BJ (cell line): ENCODE data around the gene INPP5J. TPM values are rescaled to one million over a fixed set of nuclear protein-coding genes. Genes with fewer than 3 reads are reported as not detected.

ENCODE experiments used
- CTCF ChIA-PET: fragments of 350-600 bp; formaldehyde crosslinking; extraction: SDS; loops from one replicate; lab custom pipeline; 2021; ENCODE audit warnings: antibody characterized with exemption, inconsistent platforms; lab: Yijun Ruan, JAX
- POLR2A ChIA-PET: fragments of 300-600 bp; sonication (Branson Sonifier 250); formaldehyde crosslinking; extraction: SDS; loops from one replicate; lab custom pipeline; 2021; ENCODE audit warnings: antibody characterized with exemption; lab: Charles Lee
- DNase-seq: peaks from one replicate; pipeline ENCODE4 v3.0.0-alpha.2; 2011; ENCODE audit warnings: low read depth
- H3K27me3 ChIP-seq: 2 replicates; pipeline ENCODE4 v1.6.0; 2011; ENCODE audit warnings: low read length; ENCODE audit not compliant: control insufficient read depth, insufficient read depth
- H3K36me3 ChIP-seq: 2 replicates; pipeline ENCODE4 v1.5.1; 2011; ENCODE audit warnings: low read length; ENCODE audit not compliant: control insufficient read depth, insufficient read depth
- H3K4me3 ChIP-seq: 2 replicates; pipeline ENCODE4 v1.5.1; 2011; ENCODE audit warnings: low read depth, mild to moderate bottlenecking, control low read depth, low read length
- CTCF ChIP-seq: IDR thresholded peaks from 2 replicates; pipeline ENCODE4 v1.5.1; 2011; ENCODE audit warnings: low read depth, mild to moderate bottlenecking, control low read depth, inconsistent platforms, low read length, moderate library complexity; ENCODE audit not compliant: insufficient read depth
- polyA plus RNA-seq: library from polyadenylated mRNA; depleted of rRNA; stranded (reverse); fragments of >200 nt; gene quantifications from 2 replicates; pipeline ENCODE4 v1.2.3, GENCODE V29; 2011

The INPP5J gene
- polyA plus RNA-seq, 1 experiment = 1.5 TPM

- CTCF ChIA-PET = interaction anchor here (0.6 to 2.6 kb wide), 7 partner anchors 9 to 181 kb away, joined by 3 to 9 read pairs (median 4); partner anchors contain the start of gene SELENOM
- TF ChIP-seq CTCF = no peak
- Histone ChIP-seq H3K27me3 (no peaks in the 10 kb centered on the region), H3K36me3 (peaks cover 65% of the 10 kb centered on the region), H3K4me3 (no peak overlapping the region)
- POLR2A ChIA-PET = no interaction called here
- no peak for DNase-seq
These were observed 30.6 kb upstream of the INPP5J start for GRCh38 chr22:31092161-31092560.

- TF ChIP-seq CTCF = no peak
- POLR2A ChIA-PET = no interaction called here
- Histone ChIP-seq H3K27me3 (no peaks in the 10 kb centered on the region), H3K36me3 (peaks cover 61% of the 10 kb centered on the region), H3K4me3 (no peak overlapping the region)
- CTCF ChIA-PET = interaction anchor here (0.6 to 2.6 kb wide), 7 partner anchors 9 to 137 kb away, joined by 3 to 9 read pairs (median 5); partner anchors contain the start of genes SELENOM and SMTN
- DNase-seq = no peak
These were observed 29.5 kb upstream of the INPP5J start for GRCh38 chr22:31093086-31093850.

GRCh38 chr22:31094021-31094551, 28.7 kb upstream of the INPP5J start:
- POLR2A ChIA-PET = no interaction called here
- no peaks in the 10 kb centered on the region for H3K27me3 ChIP-seq
- TF ChIP-seq CTCF = no peak
- no peak overlapping the region for H3K4me3 ChIP-seq
- peaks cover 55% of the 10 kb centered on the region for H3K36me3 ChIP-seq
- CTCF ChIA-PET = interaction anchor here (1.4 to 2.6 kb wide), 3 partner anchors 9 to 54 kb away, joined by 5 to 9 read pairs (median 6); no protein-coding TSS in a partner anchor
- no peak for DNase-seq

GRCh38 chr22:31094741-31095140, 28.0 kb upstream of the INPP5J start:
- peaks cover 56% of the 10 kb centered on the region for H3K36me3 ChIP-seq
- no peak for DNase-seq
- H3K4me3 ChIP-seq = no peak overlapping the region
- ChIA-PET CTCF (interaction anchor here (1.8 to 2.6 kb wide), 3 partner anchors 9 to 12 kb away, joined by 6 to 15 read pairs (median 9); no protein-coding TSS in a partner anchor), POLR2A (interaction anchor here (0.7 kb wide), 1 partner anchor 763 kb away, joined by 13 read pairs; no protein-coding TSS in a partner anchor)
- no peak for TF ChIP-seq CTCF
- no peaks in the 10 kb centered on the region for H3K27me3 ChIP-seq

- POLR2A ChIA-PET = no interaction called here
- Histone ChIP-seq H3K27me3 (no peaks in the 10 kb centered on the region), H3K4me3 (no peak overlapping the region), H3K36me3 (peaks cover 53% of the 10 kb centered on the region)
- no peak for DNase-seq
- TF ChIP-seq CTCF = no peak
- CTCF ChIA-PET = interaction anchor here (0.7 to 2.0 kb wide), 7 partner anchors 10 to 177 kb away, joined by 3 to 15 read pairs (median 3); partner anchors contain the start of gene SELENOM
These were observed 27.0 kb upstream of the INPP5J start for GRCh38 chr22:31095637-31096249.
